DOHH2 (cell line): ENCODE results near the gene LIM2.

Experiments used
- H3F3A ChIP-seq: fragments of 200-600 bp; sonication (generic), shearing (Covaris generic); 2 replicates; pipeline ENCODE4 v1.6.0; 2016; ENCODE audit warnings: antibody characterized with exemption, mild to moderate bottlenecking; ENCODE audit not compliant: control insufficient read depth, insufficient read depth
- H3K27ac ChIP-seq: fragments of 200-600 bp; sonication (generic); 2 replicates; pipeline ENCODE4 v1.5.1; 2014; ENCODE audit warnings: low read depth, mild to moderate bottlenecking, low read length, moderate library complexity
- H3K27me3 ChIP-seq: fragments of 200-600 bp; sonication (generic); 2 replicates; pipeline ENCODE4 v1.6.1; 2014; ENCODE audit warnings: mild to moderate bottlenecking, low read length, mixed read lengths; ENCODE audit not compliant: control insufficient read depth
- H3K36me3 ChIP-seq: fragments of 200-600 bp; sonication (generic); 2 replicates; pipeline ENCODE4 v1.6.1; 2014; ENCODE audit warnings: mild to moderate bottlenecking, low read length, moderate library complexity, mixed read lengths; ENCODE audit not compliant: control insufficient read depth
- H3K4me1 ChIP-seq: fragments of 200-600 bp; sonication (generic); 2 replicates; pipeline ENCODE4 v1.6.1; 2014; ENCODE audit warnings: mild to moderate bottlenecking, low read length, mixed read lengths; ENCODE audit not compliant: control insufficient read depth
- H3K4me2 ChIP-seq: fragments of 200-600 bp; sonication (generic); 2 replicates; pipeline ENCODE4 v1.6.0; 2014; ENCODE audit warnings: mild to moderate bottlenecking, low read length, moderate library complexity
- H3K4me3 ChIP-seq: fragments of 200-600 bp; sonication (generic); 2 replicates; pipeline ENCODE4 v1.5.1; 2014; ENCODE audit warnings: mild to moderate bottlenecking, low read length, mixed read lengths
- H3K79me2 ChIP-seq: fragments of 200-600 bp; sonication (generic); 2 replicates; pipeline ENCODE4 v1.6.1; 2014; ENCODE audit warnings: mild to moderate bottlenecking, low read length, mixed read lengths; ENCODE audit not compliant: control insufficient read depth
- H3K9me2 ChIP-seq: fragments of 200-600 bp; sonication (generic); replicated peaks from 2 replicates; pipeline ENCODE4 v1.6.1; 2014; ENCODE audit warnings: mild to moderate bottlenecking, low read length, mixed read lengths; ENCODE audit not compliant: control insufficient read depth
- H3K9me3 ChIP-seq: fragments of 200-600 bp; sonication (generic); 2 replicates; pipeline ENCODE4 v1.6.1; 2014; ENCODE audit warnings: antibody characterized with exemption, low read length, mixed read lengths; ENCODE audit not compliant: control insufficient read depth, insufficient read depth
- H4K20me1 ChIP-seq: fragments of 200-600 bp; sonication (generic); 2 replicates; pipeline ENCODE4 v1.6.0; 2014; ENCODE audit warnings: low read depth, mild to moderate bottlenecking, antibody characterized with exemption, low read length, moderate library complexity; ENCODE audit not compliant: control insufficient read depth, insufficient read depth
- EZH2phosphoT487 ChIP-seq: fragments of 200-600 bp; sonication (generic); IDR thresholded peaks from 2 replicates; pipeline ENCODE4 v1.6.1; 2017; ENCODE audit warnings: borderline replicate concordance, mild to moderate bottlenecking, antibody characterized with exemption, low read length, moderate library complexity, mixed read lengths
- TF ChIP-seq, protein P1 (sequence below): fragments of 200-600 bp; sonication (generic); IDR thresholded peaks from one replicate; pipeline ENCODE4 v1.5.1; 2014; ENCODE audit warnings: antibody characterized with exemption, mild to moderate bottlenecking, low read depth, low read length; ENCODE audit not compliant: poor library complexity, severe bottlenecking

The LIM2 gene

DNA sequence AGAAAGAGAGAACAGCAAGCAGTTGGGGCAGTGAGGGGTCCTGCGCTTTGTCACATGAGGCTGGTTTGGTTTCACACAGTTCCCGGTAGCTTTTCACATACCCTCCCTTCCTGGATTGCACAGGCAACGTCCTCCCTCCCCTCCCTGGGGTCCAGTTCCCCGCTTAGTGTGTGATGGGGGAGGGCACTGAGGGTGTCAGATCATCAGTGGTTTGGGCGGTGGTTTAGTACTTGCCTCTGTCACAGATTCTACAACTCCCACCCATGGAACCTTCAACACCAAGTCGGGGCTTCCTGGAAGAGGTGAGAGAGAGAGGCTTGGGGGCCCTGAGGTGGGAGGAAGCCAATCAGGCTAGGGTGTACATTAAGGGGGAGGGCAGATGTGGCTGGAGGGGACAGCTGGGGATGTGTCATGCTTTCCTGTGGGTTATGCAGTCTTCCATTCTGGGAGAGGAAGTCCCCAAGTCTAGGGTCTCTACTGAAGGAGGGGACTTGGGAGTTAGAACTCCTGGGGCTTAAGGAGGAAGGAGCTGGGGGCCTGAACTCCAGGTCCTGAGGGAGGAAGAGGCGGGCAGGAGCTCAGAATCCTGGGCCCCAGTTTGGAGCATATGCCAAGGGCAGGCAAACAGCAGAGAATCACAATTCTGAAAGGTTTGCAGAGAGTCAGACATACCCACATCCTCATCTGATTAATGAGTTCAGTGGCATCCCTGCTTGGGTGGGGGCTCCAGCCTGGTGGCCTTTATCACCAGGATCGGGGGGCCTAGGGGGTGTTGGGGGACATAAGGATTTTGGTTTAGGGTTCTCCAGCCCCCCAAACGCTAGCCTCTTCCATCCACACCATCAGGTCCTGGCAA, 14.9 kb downstream of the LIM2 start, which contains the start of gene NKG7:
Gene NKG7, minus strand, starts transcription at position 6 of the 856 bp plus-strand sequence. CDS start 119 bp downstream, outside the sequence.
- Histone ChIP-seq H3K4me1 (peaks cover 26% of the 10 kb centered on the region), H3F3A (no peaks in the 10 kb centered on the region), H3K27ac (no peak within 1 kb of the TSS), H3K9me2 (no peaks in the 10 kb centered on the region), H3K9me3 (no peaks in the 10 kb centered on the region), H3K4me2 (peak within 1 kb of the TSS; percentile 37), H3K4me3 (peak within 1 kb of the TSS; percentile 16), H3K27me3 (no peaks in the 10 kb centered on the region), H4K20me1 (no peaks in the 10 kb centered on the region), H3K79me2 (peaks cover 7% of the 10 kb centered on the region; the same call in 1 of the 2 replicates), H3K36me3 (no peaks in the 10 kb centered on the region)
- TF ChIP-seq EZH2phosphoT487: no peak
- TF ChIP-seq, protein P1, sequence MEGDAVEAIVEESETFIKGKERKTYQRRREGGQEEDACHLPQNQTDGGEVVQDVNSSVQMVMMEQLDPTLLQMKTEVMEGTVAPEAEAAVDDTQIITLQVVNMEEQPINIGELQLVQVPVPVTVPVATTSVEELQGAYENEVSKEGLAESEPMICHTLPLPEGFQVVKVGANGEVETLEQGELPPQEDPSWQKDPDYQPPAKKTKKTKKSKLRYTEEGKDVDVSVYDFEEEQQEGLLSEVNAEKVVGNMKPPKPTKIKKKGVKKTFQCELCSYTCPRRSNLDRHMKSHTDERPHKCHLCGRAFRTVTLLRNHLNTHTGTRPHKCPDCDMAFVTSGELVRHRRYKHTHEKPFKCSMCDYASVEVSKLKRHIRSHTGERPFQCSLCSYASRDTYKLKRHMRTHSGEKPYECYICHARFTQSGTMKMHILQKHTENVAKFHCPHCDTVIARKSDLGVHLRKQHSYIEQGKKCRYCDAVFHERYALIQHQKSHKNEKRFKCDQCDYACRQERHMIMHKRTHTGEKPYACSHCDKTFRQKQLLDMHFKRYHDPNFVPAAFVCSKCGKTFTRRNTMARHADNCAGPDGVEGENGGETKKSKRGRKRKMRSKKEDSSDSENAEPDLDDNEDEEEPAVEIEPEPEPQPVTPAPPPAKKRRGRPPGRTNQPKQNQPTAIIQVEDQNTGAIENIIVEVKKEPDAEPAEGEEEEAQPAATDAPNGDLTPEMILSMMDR: no peak

DNA sequence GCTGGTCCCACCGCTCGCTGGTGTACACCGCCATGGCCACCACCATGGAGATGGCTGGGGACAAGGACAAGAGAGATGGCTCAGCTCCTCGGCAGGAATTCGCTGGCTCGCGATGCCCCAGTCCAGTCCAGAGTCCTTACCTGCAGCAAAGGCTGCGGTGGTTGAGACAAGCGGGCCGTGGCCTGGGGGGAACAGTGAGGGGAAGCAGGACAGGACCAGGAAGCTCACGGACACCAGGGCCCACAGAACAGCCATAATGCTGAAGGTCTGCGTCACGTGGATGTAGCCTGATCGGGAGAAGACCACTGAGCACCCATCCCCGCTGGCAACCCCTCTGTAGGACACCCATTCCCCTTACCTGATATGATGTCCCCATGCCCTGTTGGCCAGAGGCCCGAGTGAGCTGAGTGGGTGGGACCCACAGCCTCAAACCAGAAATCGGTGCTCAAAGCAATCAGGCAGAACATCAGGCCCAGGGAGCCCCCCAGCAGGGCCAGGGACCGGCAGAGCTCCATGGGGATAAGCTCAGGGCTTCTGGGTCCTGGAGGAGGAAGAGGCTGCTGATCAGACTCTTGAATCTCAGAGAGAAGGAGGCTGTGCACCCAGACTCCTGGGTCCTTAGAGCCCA, 15.6 kb downstream of the LIM2 start:
- Histone ChIP-seq H3K79me2 (peaks cover 8% of the 10 kb centered on the region), H3K9me2 (no peaks in the 10 kb centered on the region), H3K36me3 (peaks cover under 1% of the 10 kb centered on the region; the same call in 1 of the 2 replicates), H3K9me3 (no peaks in the 10 kb centered on the region), H3K4me1 (peaks cover 26% of the 10 kb centered on the region), H3K27ac (no peak overlapping the region), H3K4me2 (peak overlapping the region; percentile 37), H4K20me1 (no peaks in the 10 kb centered on the region), H3K27me3 (no peaks in the 10 kb centered on the region), H3K4me3 (peak overlapping the region; percentile 16), H3F3A (no peaks in the 10 kb centered on the region)
- TF ChIP-seq EZH2phosphoT487: no peak
- TF ChIP-seq, protein P1: no peak

DNA sequence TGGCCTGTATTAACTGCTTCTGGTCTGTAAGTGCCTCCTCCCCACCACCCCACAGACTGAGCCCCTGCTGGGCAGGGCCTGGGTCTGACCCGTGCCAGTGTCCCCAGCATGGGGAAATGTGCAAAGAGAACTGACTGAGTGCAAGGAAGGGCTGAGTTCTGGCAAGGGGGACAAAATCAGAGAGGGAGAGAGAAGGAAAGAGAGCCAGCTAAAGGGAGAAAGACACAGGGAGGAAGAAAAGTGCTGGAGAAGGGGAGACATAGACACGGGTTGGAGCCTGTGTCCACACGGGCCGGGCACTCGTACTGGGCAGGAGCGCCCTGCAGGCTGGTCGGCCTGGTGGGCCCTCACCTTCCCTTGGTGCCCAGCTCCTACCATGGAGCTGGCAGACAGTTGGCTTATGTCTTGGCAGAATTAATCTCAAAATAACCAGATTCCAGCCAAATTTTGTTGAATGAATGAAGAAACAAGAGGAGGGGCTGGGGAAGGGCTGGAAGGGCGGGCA, 16.5 kb downstream of the LIM2 start:
- Histone ChIP-seq H3K27ac (no peak overlapping the region), H3K4me3 (no peak overlapping the region)
- TF ChIP-seq EZH2phosphoT487: no peak
- TF ChIP-seq, protein P1: no peak

More for the DNA sequence above, 16.5 kb downstream of the LIM2 start:
- H3K4me1 ChIP-seq: peaks cover 26% of the 10 kb centered on the region
- no peaks in the 10 kb centered on the region for H3F3A ChIP-seq
- no peak overlapping the region for H3K4me2 ChIP-seq
- H3K9me2 ChIP-seq: no peaks in the 10 kb centered on the region
- H3K27me3 ChIP-seq: no peaks in the 10 kb centered on the region
- H3K36me3 ChIP-seq: peaks cover 6% of the 10 kb centered on the region; the same call in 1 of the 2 replicates
- no peaks in the 10 kb centered on the region for H4K20me1 ChIP-seq
- H3K9me3 ChIP-seq: no peaks in the 10 kb centered on the region
- H3K79me2 ChIP-seq: peaks cover 15% of the 10 kb centered on the region
